ENCODE results near the gene SREK1IP1.

DNA sequence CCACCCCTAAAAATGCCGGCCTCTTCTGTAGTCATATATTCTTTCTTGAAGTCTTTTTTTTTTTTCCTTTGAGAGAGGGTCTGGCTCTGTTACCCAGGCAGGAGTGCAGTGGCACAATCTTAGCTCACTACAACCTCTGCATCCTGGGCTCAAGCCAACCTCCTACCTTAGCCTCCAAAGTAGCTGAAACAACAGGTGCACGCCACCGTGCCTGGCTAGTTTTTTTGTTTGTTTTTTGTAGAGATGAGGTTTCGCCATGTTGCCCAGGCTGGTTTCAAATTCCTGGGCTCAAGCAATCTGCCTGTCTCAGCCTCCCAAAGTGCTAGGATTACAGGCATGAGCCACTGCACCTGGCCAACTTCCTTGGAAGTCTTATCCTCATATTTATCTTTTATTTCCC, 19.1 kb downstream of the SREK1IP1 start:
- TF ChIP-seq, protein P1, sequence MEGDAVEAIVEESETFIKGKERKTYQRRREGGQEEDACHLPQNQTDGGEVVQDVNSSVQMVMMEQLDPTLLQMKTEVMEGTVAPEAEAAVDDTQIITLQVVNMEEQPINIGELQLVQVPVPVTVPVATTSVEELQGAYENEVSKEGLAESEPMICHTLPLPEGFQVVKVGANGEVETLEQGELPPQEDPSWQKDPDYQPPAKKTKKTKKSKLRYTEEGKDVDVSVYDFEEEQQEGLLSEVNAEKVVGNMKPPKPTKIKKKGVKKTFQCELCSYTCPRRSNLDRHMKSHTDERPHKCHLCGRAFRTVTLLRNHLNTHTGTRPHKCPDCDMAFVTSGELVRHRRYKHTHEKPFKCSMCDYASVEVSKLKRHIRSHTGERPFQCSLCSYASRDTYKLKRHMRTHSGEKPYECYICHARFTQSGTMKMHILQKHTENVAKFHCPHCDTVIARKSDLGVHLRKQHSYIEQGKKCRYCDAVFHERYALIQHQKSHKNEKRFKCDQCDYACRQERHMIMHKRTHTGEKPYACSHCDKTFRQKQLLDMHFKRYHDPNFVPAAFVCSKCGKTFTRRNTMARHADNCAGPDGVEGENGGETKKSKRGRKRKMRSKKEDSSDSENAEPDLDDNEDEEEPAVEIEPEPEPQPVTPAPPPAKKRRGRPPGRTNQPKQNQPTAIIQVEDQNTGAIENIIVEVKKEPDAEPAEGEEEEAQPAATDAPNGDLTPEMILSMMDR (IDR thresholded peaks at IDR 0.05) = no peak
- TF ChIP-seq POLR2A (IDR thresholded peaks at IDR 0.05) = no peak

Data from esophagus squamous epithelium (tissue), 4 donors.